ENCODE results near the gene G2E3. TPM values are rescaled to one million over a fixed set of nuclear protein-coding genes. Genes with fewer than 3 reads are reported as not detected.
A peak's percentile ranks its signal among the peaks of the same experiment; 100 is the strongest.

Gene G2E3
- total RNA-seq, 3 donors from 2014 or later, result 14.9 to 16.3 (median 15.1) TPM

GRCh38 chr14:30581283-30581625 lies 22.3 kb downstream of the G2E3 start:
- peak; percentile 59 for ATAC-seq
- H3K4me3 ChIP-seq, result no peak overlapping the region
- H3K9me3 ChIP-seq, result no peaks in the 10 kb centered on the region
- intact Hi-C loops (cut with DNase I, micrococcal nuclease), result no loop called here
- H3K36me3 ChIP-seq (ENCODE audit: low read depth), result no peaks in the 10 kb centered on the region
- TF ChIP-seq CTCF (IDR thresholded peaks at IDR 0.05), result no peak
- H3K4me1 ChIP-seq (ENCODE audit: low read depth), result peaks cover 12% of the 10 kb centered on the region
- no peak for DNase-seq

- ATAC-seq (no peak), DNase-seq (no peak)
- Histone ChIP-seq H3K4me1 (ENCODE audit: low read depth) (peaks cover 10% of the 10 kb centered on the region), H3K9me3 (no peaks in the 10 kb centered on the region), H3K36me3 (ENCODE audit: low read depth) (no peaks in the 10 kb centered on the region), H3K4me3 (no peak overlapping the region)
- intact Hi-C loops (cut with DNase I, micrococcal nuclease), result no loop called here
- no peak for TF ChIP-seq CTCF (IDR thresholded peaks at IDR 0.05)
Measured at GRCh38 chr14:30582376-30582775, 23.4 kb downstream of the G2E3 start.

GRCh38 chr14:30584058-30584630 lies 25.2 kb downstream of the G2E3 start:
- intact Hi-C loops (cut with DNase I, micrococcal nuclease), result no loop called here
- Histone ChIP-seq H3K36me3 (ENCODE audit: low read depth) (no peaks in the 10 kb centered on the region), H3K4me1 (ENCODE audit: low read depth) (no peaks in the 10 kb centered on the region), H3K9me3 (no peaks in the 10 kb centered on the region), H3K4me3 (no peak overlapping the region)
- ATAC-seq, result no peak
- no peak for TF ChIP-seq CTCF (IDR thresholded peaks at IDR 0.05)
- no peak for DNase-seq

- Histone ChIP-seq H3K36me3 (ENCODE audit: low read depth) (no peaks in the 10 kb centered on the region), H3K9me3 (no peaks in the 10 kb centered on the region), H3K4me1 (ENCODE audit: low read depth) (no peaks in the 10 kb centered on the region), H3K4me3 (no peak overlapping the region)
- no peak for TF ChIP-seq CTCF (IDR thresholded peaks at IDR 0.05)
- ATAC-seq, result no peak
- intact Hi-C loops (cut with DNase I, micrococcal nuclease), result no loop called here
- no peak for DNase-seq
Measured at GRCh38 chr14:30585204-30585603, 26.2 kb downstream of the G2E3 start.

GRCh38 chr14:30587141-30587540 lies 28.2 kb downstream of the G2E3 start:
- ATAC-seq (no peak), DNase-seq (no peak)
- H3K4me3 ChIP-seq, result no peak overlapping the region
- intact Hi-C loops (cut with DNase I, micrococcal nuclease), result no loop called here
- TF ChIP-seq CTCF (IDR thresholded peaks at IDR 0.05), result no peak
- no peaks in the 10 kb centered on the region for H3K9me3 ChIP-seq
- H3K36me3 ChIP-seq (ENCODE audit: low read depth), result no peaks in the 10 kb centered on the region
- H3K4me1 ChIP-seq (ENCODE audit: low read depth), result no peaks in the 10 kb centered on the region

GRCh38 chr14:30588873-30589272 lies 29.9 kb downstream of the G2E3 start:
- Histone ChIP-seq H3K36me3 (ENCODE audit: low read depth) (no peaks in the 10 kb centered on the region), H3K4me1 (ENCODE audit: low read depth) (no peaks in the 10 kb centered on the region), H3K9me3 (no peaks in the 10 kb centered on the region), H3K4me3 (no peak overlapping the region)
- no peak for DNase-seq
- ATAC-seq, result no peak
- intact Hi-C loops (cut with DNase I, micrococcal nuclease), result no loop called here
- TF ChIP-seq CTCF (IDR thresholded peaks at IDR 0.05), result no peak

All from mucosa of descending colon (tissue), 3 donors.